Endodermal cell (in vitro differentiated cells): ENCODE data around the gene MPPE1. TPM values are rescaled to one million over a fixed set of nuclear protein-coding genes. Genes with fewer than 3 reads are reported as not detected.
A peak's percentile ranks its signal among the peaks of the same experiment; 100 is the strongest.

Experiments used
- DNase-seq: peaks from one replicate; pipeline ENCODE4 v3.0.0-alpha.2; 2017
- H3K27ac ChIP-seq: 2 replicates; pipeline ENCODE4 v1.5.1; 2013; ENCODE audit warnings: mild to moderate bottlenecking, low read depth, low read length, moderate library complexity
- H3K27me3 ChIP-seq: 2 replicates; pipeline ENCODE4 v1.6.1; 2013; ENCODE audit warnings: mild to moderate bottlenecking, low read length, moderate library complexity; ENCODE audit not compliant: insufficient read depth, control insufficient read depth, poor library complexity, severe bottlenecking
- H3K36me3 ChIP-seq: 2 replicates; pipeline ENCODE4 v1.7.0; 2013; ENCODE audit warnings: mild to moderate bottlenecking, low read length, moderate library complexity; ENCODE audit not compliant: control insufficient read depth, insufficient read depth
- H3K4me1 ChIP-seq: one replicate; pipeline ENCODE4 v1.7.0; 2013; ENCODE audit warnings: low read length; ENCODE audit not compliant: control insufficient read depth, insufficient read depth
- H3K4me3 ChIP-seq: 2 replicates; pipeline ENCODE4 v1.5.1; 2013; ENCODE audit warnings: mild to moderate bottlenecking, low read length, moderate library complexity
- H3K9ac ChIP-seq: 2 replicates; pipeline ENCODE4 v1.6.1; 2013; ENCODE audit warnings: mild to moderate bottlenecking, low read length, moderate library complexity; ENCODE audit not compliant: poor library complexity, severe bottlenecking; ENCODE audit errors: extremely low read depth
- H3K9me3 ChIP-seq: 2 replicates; pipeline ENCODE4 v1.6.1; 2013; ENCODE audit warnings: mild to moderate bottlenecking, low read length, moderate library complexity; ENCODE audit not compliant: control insufficient read depth
- H3K27ac Mint-ChIP-seq: 2 replicates; pipeline ENCODE4 v1.8.0; 2020; ENCODE audit warnings: mixed read lengths
- H3K27me3 Mint-ChIP-seq: 2 replicates; pipeline ENCODE4 v1.8.0; 2021; ENCODE audit warnings: mild to moderate bottlenecking, mixed read lengths; ENCODE audit not compliant: insufficient read depth
- H3K36me3 Mint-ChIP-seq: 2 replicates; pipeline ENCODE4 v1.8.0; 2020; ENCODE audit warnings: low read depth, mixed read lengths
- H3K4me1 Mint-ChIP-seq: 2 replicates; pipeline ENCODE4 v1.8.0; 2020; ENCODE audit warnings: mixed read lengths
- H3K4me3 Mint-ChIP-seq: 2 replicates; pipeline ENCODE4 v1.8.0; 2020; ENCODE audit warnings: mild to moderate bottlenecking, moderate library complexity, mixed read lengths
- H3K9me3 Mint-ChIP-seq: 2 replicates; pipeline ENCODE4 v1.8.0; 2020; ENCODE audit warnings: mild to moderate bottlenecking, mixed read lengths
- WGBS, 2 experiments: methylation state at CpG; one replicate each; pipeline versions ENCODE4 v1.1.5 to v1.1.7; 2013; ENCODE audit warnings: missing lambda C conversion rate in 2 of 2, mixed read lengths in 1 of 2; ENCODE audit not compliant: insufficient coverage in 1 of 2, insufficient read length in 1 of 2; 5-methylcytosine and 5-hydroxymethylcytosine counted together
- total RNA-seq, 2 donors: library from RNA; stranded (reverse); fragmentation: NEBNext Ultra II Directional in 1 of 2; extraction: Animal tissue kit (Norgen Biotek cat#: 25700) in 1 of 2; gene quantifications; 2 replicates in 1 of 2; 3 replicates in 1 of 2; pipeline ENCODE4 v1.2.1, GENCODE V29; 2021
- TF ChIP-seq, protein P1 (sequence below): fragments of 200-600 bp; sonication (generic); conservative IDR thresholded peaks from 2 replicates; pipeline ENCODE4 v1.5.0; 2021; ENCODE audit warnings: antibody characterized with exemption, mild to moderate bottlenecking

MPPE1 gene
- total RNA-seq, 2 donors from 2014 or later = 27.3 to 33.5 TPM

DNA sequence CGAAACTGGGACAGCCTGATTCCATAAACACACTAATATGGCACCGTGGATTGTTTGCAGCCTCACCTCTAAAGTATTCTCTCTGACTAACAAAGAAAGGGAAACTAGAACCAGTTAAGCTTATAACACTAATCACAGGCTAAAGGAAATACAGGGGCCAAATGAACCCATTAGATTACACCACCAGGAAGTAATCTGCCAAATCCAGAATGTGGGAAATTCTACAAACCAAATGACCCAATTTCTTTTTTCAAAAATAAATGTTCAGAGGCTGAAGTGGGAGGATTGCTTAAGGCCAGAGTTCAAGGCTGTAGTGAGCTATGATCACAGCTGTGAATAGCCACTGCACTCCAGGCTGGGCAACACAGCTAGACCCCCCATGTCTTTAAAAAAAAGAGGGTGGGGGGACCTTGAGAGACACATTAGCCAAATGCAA, 1.5 kb upstream of the MPPE1 start:
- 84% methylated on average over 2 of the region's 2 CpGs for WGBS, 2 experiments
- no peaks in the 10 kb centered on the region for H3K36me3 Mint-ChIP-seq
- no peaks in the 10 kb centered on the region for H3K9me3 Mint-ChIP-seq
- Histone ChIP-seq H3K9me3 (no peaks in the 10 kb centered on the region), H3K9ac (no peak overlapping the region), H3K27ac (no peak overlapping the region), H3K4me1 (no peaks in the 10 kb centered on the region), H3K27me3 (no peaks in the 10 kb centered on the region), H3K36me3 (no peaks in the 10 kb centered on the region), H3K4me3 (no peak overlapping the region)
- H3K4me3 Mint-ChIP-seq = peak overlapping the region; percentile 74
- no peak for DNase-seq
- TF ChIP-seq, protein P1, sequence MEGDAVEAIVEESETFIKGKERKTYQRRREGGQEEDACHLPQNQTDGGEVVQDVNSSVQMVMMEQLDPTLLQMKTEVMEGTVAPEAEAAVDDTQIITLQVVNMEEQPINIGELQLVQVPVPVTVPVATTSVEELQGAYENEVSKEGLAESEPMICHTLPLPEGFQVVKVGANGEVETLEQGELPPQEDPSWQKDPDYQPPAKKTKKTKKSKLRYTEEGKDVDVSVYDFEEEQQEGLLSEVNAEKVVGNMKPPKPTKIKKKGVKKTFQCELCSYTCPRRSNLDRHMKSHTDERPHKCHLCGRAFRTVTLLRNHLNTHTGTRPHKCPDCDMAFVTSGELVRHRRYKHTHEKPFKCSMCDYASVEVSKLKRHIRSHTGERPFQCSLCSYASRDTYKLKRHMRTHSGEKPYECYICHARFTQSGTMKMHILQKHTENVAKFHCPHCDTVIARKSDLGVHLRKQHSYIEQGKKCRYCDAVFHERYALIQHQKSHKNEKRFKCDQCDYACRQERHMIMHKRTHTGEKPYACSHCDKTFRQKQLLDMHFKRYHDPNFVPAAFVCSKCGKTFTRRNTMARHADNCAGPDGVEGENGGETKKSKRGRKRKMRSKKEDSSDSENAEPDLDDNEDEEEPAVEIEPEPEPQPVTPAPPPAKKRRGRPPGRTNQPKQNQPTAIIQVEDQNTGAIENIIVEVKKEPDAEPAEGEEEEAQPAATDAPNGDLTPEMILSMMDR = no peak
- H3K27ac Mint-ChIP-seq = no peak overlapping the region
- H3K4me1 Mint-ChIP-seq = peaks cover 22% of the 10 kb centered on the region
- H3K27me3 Mint-ChIP-seq = no peaks in the 10 kb centered on the region

DNA sequence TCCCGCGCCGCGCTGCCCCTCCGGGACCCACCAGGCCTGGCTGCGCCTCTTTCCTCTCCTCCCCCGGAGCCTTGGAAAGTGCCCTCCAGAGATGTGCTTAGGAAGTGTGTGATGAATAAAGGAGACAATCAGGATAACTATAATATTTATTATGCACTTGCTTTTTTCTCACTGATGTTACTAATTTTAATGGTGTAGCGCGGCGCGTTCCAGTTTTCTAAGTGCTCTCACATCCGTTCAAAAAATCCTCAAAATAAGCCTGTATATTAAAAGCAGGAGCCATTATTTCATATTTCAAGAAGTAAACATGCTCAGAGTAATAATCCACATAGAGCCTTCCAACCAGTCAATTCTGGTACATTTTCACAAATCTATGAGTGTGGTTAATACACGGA, 941 bp upstream of the MPPE1 start:
- no peak for DNase-seq
- peak overlapping the region; percentile 96 for H3K4me3 ChIP-seq

DNA sequence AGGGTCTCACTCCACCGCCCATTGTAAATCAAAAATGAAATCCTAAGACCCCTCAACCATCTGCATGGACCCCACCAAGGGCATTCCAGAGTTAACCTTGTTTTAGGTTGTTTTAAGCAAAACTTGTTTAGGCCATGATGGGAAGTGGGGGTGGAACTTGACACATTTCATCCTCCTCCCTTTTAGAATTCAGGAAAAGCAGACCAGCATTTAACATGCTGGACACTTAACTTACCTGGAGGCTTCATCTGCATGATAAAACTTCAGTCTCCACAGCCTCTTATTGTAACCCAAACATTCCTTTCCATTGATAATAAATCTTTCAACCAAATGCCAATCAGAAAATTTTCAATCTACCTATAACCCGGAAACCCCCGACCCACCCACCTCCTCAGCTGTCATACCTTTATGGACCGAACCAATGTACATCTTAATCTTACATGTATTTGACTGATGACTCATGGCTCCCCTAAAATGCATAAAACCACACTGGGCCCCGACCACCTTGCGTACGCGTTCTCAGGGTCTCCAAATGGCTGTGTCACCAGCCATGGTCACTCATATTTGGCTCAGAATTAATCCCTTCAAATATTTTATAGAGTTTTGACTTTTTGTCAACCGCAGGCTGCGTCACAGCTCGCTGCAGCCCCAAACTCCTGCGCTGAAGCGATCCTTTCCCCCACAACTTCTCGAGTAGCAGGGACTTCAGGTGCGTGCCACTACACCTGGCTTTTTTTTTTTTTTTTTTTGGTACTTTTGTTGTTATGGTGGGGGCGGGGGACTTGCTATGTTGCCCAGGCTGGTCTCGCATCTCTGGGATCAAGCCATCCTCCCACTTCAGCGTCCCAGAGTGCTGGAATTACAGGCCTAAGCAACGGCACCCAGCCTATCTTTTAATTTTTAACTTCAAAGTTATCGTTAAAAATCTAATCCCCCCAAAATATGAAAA, 917 bp downstream of the MPPE1 start:
- H3K4me3 Mint-ChIP-seq = peak overlapping the region; percentile 74
- H3K9me3 ChIP-seq = no peaks in the 10 kb centered on the region
- H3K9ac ChIP-seq = peak overlapping the region; percentile 69
- H3K27ac Mint-ChIP-seq = no peak overlapping the region
- peak; percentile 55 for DNase-seq
- H3K4me1 ChIP-seq = peaks cover 8% of the 10 kb centered on the region
- TF ChIP-seq, protein P1 = no peak
- no peaks in the 10 kb centered on the region for H3K9me3 Mint-ChIP-seq
- no peaks in the 10 kb centered on the region for H3K27me3 Mint-ChIP-seq
- no peaks in the 10 kb centered on the region for H3K36me3 Mint-ChIP-seq
- peak overlapping the region; percentile 96 for H3K4me3 ChIP-seq
- no peak overlapping the region for H3K27ac ChIP-seq
- WGBS, 2 experiments = 65% methylated on average over 9 to 20 of the region's 20 CpGs
- H3K36me3 ChIP-seq = no peaks in the 10 kb centered on the region
- H3K4me1 Mint-ChIP-seq = peaks cover 37% of the 10 kb centered on the region
- no peaks in the 10 kb centered on the region for H3K27me3 ChIP-seq

More for the DNA sequence above, 941 bp upstream of the MPPE1 start:
- no peaks in the 10 kb centered on the region for H3K27me3 ChIP-seq
- H3K27ac Mint-ChIP-seq = no peak overlapping the region
- H3K36me3 Mint-ChIP-seq = no peaks in the 10 kb centered on the region
- H3K4me1 Mint-ChIP-seq = peaks cover 22% of the 10 kb centered on the region
- H3K4me3 Mint-ChIP-seq = peak overlapping the region; percentile 74
- TF ChIP-seq, protein P1 = no peak
- WGBS, 2 experiments = 50 to 63% methylated on average over 4 to 7 of the region's 13 CpGs
- peak overlapping the region; percentile 69 for H3K9ac ChIP-seq
- no peaks in the 10 kb centered on the region for H3K4me1 ChIP-seq
- no peaks in the 10 kb centered on the region for H3K9me3 Mint-ChIP-seq
- no peaks in the 10 kb centered on the region for H3K9me3 ChIP-seq
- peak overlapping the region; percentile 72 for H3K27ac ChIP-seq
- H3K36me3 ChIP-seq = no peaks in the 10 kb centered on the region
- H3K27me3 Mint-ChIP-seq = no peaks in the 10 kb centered on the region
